K562 (cell line): Measurements from ENCODE around the gene POLR3A. TPM values are rescaled to one million over a fixed set of nuclear protein-coding genes. Genes with fewer than 3 reads are reported as not detected.

Source experiments
- ARID4B ChIP-seq: sonication (generic); formaldehyde crosslinking; IDR thresholded peaks from 2 replicates; pipeline ENCODE4 v1.8.0; 2022; ENCODE audit warnings: mild to moderate bottlenecking, missing genetic modification reagents
- BCL6 ChIP-seq: fragments of 250-450 bp; sonication (Bioruptor Pico); IDR thresholded peaks from 2 replicates; pipeline ENCODE4 v1.4.0; 2020
- GATAD2B ChIP-seq: fragments of 450-650 bp; IDR thresholded peaks from 2 replicates; pipeline ENCODE4 v1.6.1; 2017; ENCODE audit warnings: mild to moderate bottlenecking, borderline replicate concordance
- ILF3 ChIP-seq: fragments of 450-650 bp; IDR thresholded peaks from 2 replicates; pipeline ENCODE4 v1.6.1; 2018; ENCODE audit warnings: antibody characterized with exemption, mild to moderate bottlenecking, moderate library complexity, borderline replicate concordance
- NR3C1 ChIP-seq: sonication (generic); formaldehyde crosslinking; IDR thresholded peaks from 2 replicates; pipeline ENCODE4 v1.8.1; 2022; ENCODE audit warnings: missing genetic modification reagents
- POLR2G ChIP-seq: fragments of 200-400 bp; formaldehyde crosslinking; IDR thresholded peaks from 2 replicates; pipeline ENCODE4 v1.6.1; 2017; ENCODE audit warnings: low read depth, mild to moderate bottlenecking, antibody characterized with exemption, low read length, moderate library complexity
- POLR3A ChIP-seq: IDR thresholded peaks from 2 replicates; pipeline ENCODE4 v1.6.1; 2011; ENCODE audit warnings: borderline replicate concordance, mild to moderate bottlenecking, moderate library complexity; ENCODE audit not compliant: insufficient read length, insufficient read depth; ENCODE audit errors: extremely low read depth
- RNF2 ChIP-seq: sonication (generic); IDR thresholded peaks from 2 replicates; pipeline ENCODE4 v1.6.1; 2016
- TEAD2 ChIP-seq: fragments of 450-650 bp; IDR thresholded peaks from 2 replicates; pipeline ENCODE4 v1.6.1; 2016; ENCODE audit warnings: missing genetic modification characterization, control low read depth, missing compliant biosample characterization
- XRCC3 ChIP-seq: fragments of 450-650 bp; IDR thresholded peaks from 2 replicates; pipeline ENCODE4 v1.6.1; 2017; ENCODE audit warnings: mild to moderate bottlenecking, moderate library complexity
- ZBTB40 ChIP-seq, 2 experiments: fragments of 450-650 bp in 1 of 2; sonication (generic) in 1 of 2; formaldehyde crosslinking in 1 of 2; IDR thresholded peaks; 2 replicates each; pipeline versions ENCODE4 v1.7.1 to v1.9.0; 2016 to 2022; ENCODE audit warnings: inconsistent platforms in 1 of 2, mild to moderate bottlenecking in 1 of 2, missing genetic modification reagents in 1 of 2
- ZBTB7A ChIP-seq: IDR thresholded peaks from 2 replicates; pipeline ENCODE4 v1.6.1; 2011; ENCODE audit warnings: low read depth, mild to moderate bottlenecking, low read length, moderate library complexity, borderline replicate concordance; ENCODE audit not compliant: control insufficient read depth
- polyA plus RNA-seq, 8 experiments: library from polyadenylated mRNA; depleted of rRNA in 4 of 8; stranded (reverse) in 5 of 8; unstranded in 3 of 8; fragments of >200 nt; fragmentation: Nextera tagmentation in 2 of 8; fragmentation: Illumina TruSeq in 1 of 8; extraction: Ambion mirVana in 2 of 8; extraction: Trizol in 1 of 8; gene quantifications; 2 replicates each; pipeline versions ENCODE4 v1.2.1 to v1.2.3, GENCODE V29; 2011 to 2014; ENCODE audit warnings: inconsistent platforms in 1 of 8, missing spikeins in 1 of 8
- total RNA-seq, 7 experiments: library from RNA; depleted of rRNA in 6 of 7; stranded (reverse); fragments of >200 nt in 6 of 7; fragmentation: Illumina TruSeq in 2 of 7; extraction: Trizol in 2 of 7; gene quantifications; 2 replicates each; pipeline versions ENCODE4 v1.2.1 to v1.2.3, GENCODE V29; 2011 to 2021; ENCODE audit warnings: low replicate concordance in 1 of 7

POLR3A gene
- total and polyA plus RNA-seq, 9 of the 15 experiments (the other 6 are each of a cell fraction or from before 2014, with no cell fraction given) = 14.9 to 37.0 (median 26.7) TPM

- no peak for TF ChIP-seq ILF3
- peak; percentile 87 for TF ChIP-seq POLR2G
- TF ChIP-seq BCL6 (CRISPR knock-in tag) = no peak
- TF ChIP-seq ZBTB40 (IDR thresholded peaks at IDR 0.05) = no peak
- TF ChIP-seq ZBTB40 (CRISPR knock-in tag; IDR thresholded peaks at IDR 0.05) = no peak
- no peak for TF ChIP-seq TEAD2 (tag)
- peak; percentile 90 for TF ChIP-seq GATAD2B
- no peak for TF ChIP-seq ARID4B (CRISPR knock-in tag)
- peak; percentile 83; the same call in 1 of the 2 replicates for TF ChIP-seq ZBTB7A
- no peak for TF ChIP-seq POLR3A
- no peak for TF ChIP-seq RNF2
- no peak for TF ChIP-seq XRCC3
- no peak for TF ChIP-seq NR3C1 (CRISPR knock-in tag)
These were observed 102.5 kb downstream of the POLR3A start, which contains the start of gene DLG5 (continued) for GRCh38 chr10:77926566-77927401.
